GM12878 (cell line): ENCODE results near the gene TBCB. TPM values are rescaled to one million over a fixed set of nuclear protein-coding genes. Genes with fewer than 3 reads are reported as not detected.

ENCODE experiments used
- ASH2L ChIP-seq: fragments of 300-600, 200-600 bp; sonication (generic); IDR thresholded peaks from 2 replicates; pipeline ENCODE4 v1.6.1; 2017; ENCODE audit warnings: low read depth, mild to moderate bottlenecking, borderline replicate concordance
- BACH1 ChIP-seq: fragments of 450-650 bp; IDR thresholded peaks from 2 replicates; pipeline ENCODE4 v1.6.1; 2017; ENCODE audit warnings: mild to moderate bottlenecking, borderline replicate concordance
- CBX5 ChIP-seq: sonication (generic); IDR thresholded peaks from 2 replicates; pipeline ENCODE4 v1.6.1; 2016; ENCODE audit warnings: low read depth, moderate library complexity, mild to moderate bottlenecking, inconsistent platforms
- CREB1 ChIP-seq: IDR thresholded peaks from 2 replicates; pipeline ENCODE4 v1.6.1; 2012; ENCODE audit warnings: low read depth, mild to moderate bottlenecking, inconsistent platforms
- EZH2 ChIP-seq: IDR thresholded peaks from 2 replicates; pipeline ENCODE4 v1.6.1; 2012; ENCODE audit warnings: low read depth, mild to moderate bottlenecking, control low read depth, inconsistent platforms, low read length, borderline replicate concordance; ENCODE audit not compliant: control insufficient read depth
- GATAD2B ChIP-seq: fragments of 450-650 bp; conservative IDR thresholded peaks from 2 replicates; pipeline ENCODE4 v1.6.1; 2017; ENCODE audit warnings: low read depth, mild to moderate bottlenecking, moderate library complexity
- NFIC ChIP-seq: IDR thresholded peaks from 2 replicates; pipeline ENCODE4 v1.6.1; 2012; ENCODE audit warnings: low read depth, mild to moderate bottlenecking, inconsistent platforms, low read length, moderate library complexity
- NFXL1 ChIP-seq: fragments of 450-650 bp; IDR thresholded peaks from 2 replicates; pipeline ENCODE4 v1.6.1; 2017; ENCODE audit warnings: antibody characterized with exemption, mild to moderate bottlenecking, borderline replicate concordance
- NFYA ChIP-seq: IDR thresholded peaks from 2 replicates; pipeline ENCODE4 v1.6.1; 2011; ENCODE audit warnings: low read depth, mild to moderate bottlenecking, low read length, improper control_type of control experiment, borderline replicate concordance
- NR2C1 ChIP-seq: fragments of 450-650 bp; IDR thresholded peaks from 2 replicates; pipeline ENCODE4 v1.6.1; 2017; ENCODE audit warnings: antibody characterized with exemption, mild to moderate bottlenecking, moderate library complexity
- RFX5 ChIP-seq: IDR thresholded peaks from 2 replicates; pipeline ENCODE4 v1.6.1; 2011; ENCODE audit warnings: low read depth, low read length, improper control_type of control experiment
- RUNX3 ChIP-seq: IDR thresholded peaks from 2 replicates; pipeline ENCODE4 v1.6.1; 2012; ENCODE audit warnings: low read length, inconsistent platforms
- SIX5 ChIP-seq: IDR thresholded peaks from 2 replicates; pipeline ENCODE4 v1.6.1; 2011; ENCODE audit warnings: mild to moderate bottlenecking, low read depth, low read length, moderate library complexity; ENCODE audit not compliant: severe bottlenecking
- SP1 ChIP-seq: IDR thresholded peaks from one replicate; pipeline ENCODE4 v1.6.1; 2011; ENCODE audit warnings: low read depth, low read length
- SREBF1 ChIP-seq: IDR thresholded peaks from 2 replicates; pipeline ENCODE4 v1.6.1; 2012; ENCODE audit warnings: mild to moderate bottlenecking, low read length
- SREBF2 ChIP-seq: IDR thresholded peaks from 2 replicates; pipeline ENCODE4 v1.6.1; 2012; ENCODE audit warnings: mild to moderate bottlenecking, low read length
- STAT3 ChIP-seq: IDR thresholded peaks from 2 replicates; pipeline ENCODE4 v1.6.1; 2011; ENCODE audit warnings: low read depth, low read length, improper control_type of control experiment
- TBL1XR1 ChIP-seq: IDR thresholded peaks from 2 replicates; pipeline ENCODE4 v1.6.1; 2012; ENCODE audit warnings: low read depth, low read length, improper control_type of control experiment
- YBX1 ChIP-seq: fragments of 450-650 bp; IDR thresholded peaks from 2 replicates; pipeline ENCODE4 v1.6.1; 2016; ENCODE audit warnings: antibody characterized with exemption
- polyA plus RNA-seq, 11 experiments: library from polyadenylated mRNA; depleted of rRNA in 4 of 11; unstranded in 6 of 11; stranded (reverse) in 5 of 11; fragments of >200 nt; fragmentation: Nextera tagmentation in 4 of 11; fragmentation: Illumina TruSeq in 1 of 11; extraction: Ambion mirVana in 4 of 11; extraction: Trizol in 1 of 11; gene quantifications; 1 replicate in 1 of 11; 2 replicates in 10 of 11; pipeline versions ENCODE4 v1.2.1 to v1.2.3, GENCODE V29; 2011 to 2016; ENCODE audit warnings: inconsistent platforms in 2 of 11, missing spikeins in 2 of 11, low read depth in 1 of 11
- total RNA-seq, 4 experiments: library from RNA; depleted of rRNA in 3 of 4; stranded (reverse); fragments of >200 nt in 3 of 4; fragmentation: Illumina TruSeq in 1 of 4; extraction: Trizol in 1 of 4; gene quantifications; 2 replicates each; pipeline versions ENCODE4 v1.2.1 to v1.2.3, GENCODE V29; 2013 to 2021
- TF ChIP-seq, protein P1 (sequence below): IDR thresholded peaks from 2 replicates; pipeline ENCODE4 v1.6.1; 2012; ENCODE audit warnings: low read depth, low read length, improper control_type of control experiment
- TF ChIP-seq, protein P2 (sequence below): IDR thresholded peaks from 2 replicates; pipeline ENCODE4 v1.6.1; 2011; ENCODE audit warnings: borderline replicate concordance, low read depth, mild to moderate bottlenecking, moderate library complexity, mixed read lengths, low read length; ENCODE audit not compliant: insufficient read depth; ENCODE audit errors: extremely low read length
- TF ChIP-seq, protein P3 (sequence below): fragments of 450-650 bp; formaldehyde crosslinking; IDR thresholded peaks from 2 replicates; pipeline ENCODE4 v1.4.0; 2020; ENCODE audit warnings: mild to moderate bottlenecking, moderate library complexity
- TF ChIP-seq, protein P4 (sequence below): fragments of 450-650 bp; conservative IDR thresholded peaks from 2 replicates; pipeline ENCODE4 v1.6.1; 2017; ENCODE audit warnings: mild to moderate bottlenecking, moderate library complexity

Gene TBCB
- total and polyA plus RNA-seq, 10 of the 15 experiments (the other 5 are each of a cell fraction or from before 2014, with no cell fraction given), result 9.4 to 193 (median 126) TPM

DNA sequence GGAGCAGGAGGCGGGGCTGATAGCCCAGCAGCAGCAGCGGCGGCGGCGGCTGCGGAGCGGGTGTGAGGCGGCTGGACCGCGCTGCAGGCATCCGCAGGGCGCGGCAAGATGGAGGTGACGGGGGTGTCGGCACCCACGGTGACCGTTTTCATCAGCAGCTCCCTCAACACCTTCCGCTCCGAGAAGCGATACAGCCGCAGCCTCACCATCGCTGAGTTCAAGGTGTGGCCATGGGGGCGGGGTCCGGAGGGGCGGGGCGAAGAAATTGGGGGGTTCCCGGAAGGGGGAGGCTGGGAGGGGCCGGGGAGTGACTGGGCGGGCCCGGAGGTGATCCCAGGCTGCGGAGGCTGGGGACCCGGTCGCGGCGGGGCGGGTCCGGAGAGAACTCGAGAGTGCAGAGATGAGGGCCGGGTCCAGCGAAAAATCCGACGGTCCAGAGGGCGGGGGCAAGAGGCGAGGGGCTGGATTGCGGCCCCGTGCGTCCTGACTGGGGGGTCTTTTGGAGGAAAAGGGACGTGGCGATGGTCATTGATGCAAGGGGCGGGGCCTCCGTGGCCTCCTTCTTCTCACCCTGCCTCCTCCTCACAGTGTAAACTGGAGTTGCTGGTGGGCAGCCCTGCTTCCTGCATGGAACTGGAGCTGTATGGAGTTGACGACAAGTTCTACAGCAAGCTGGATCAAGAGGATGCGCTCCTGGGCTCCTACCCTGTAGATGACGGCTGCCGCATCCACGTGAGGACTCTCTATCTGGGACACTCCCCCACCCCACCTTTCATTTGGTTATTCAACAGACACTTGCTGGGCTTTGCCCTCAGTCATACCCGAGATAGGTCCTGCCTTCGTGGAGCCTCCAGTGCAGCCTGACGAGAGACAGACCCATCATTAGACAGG is at the start of gene TBCB (continued):
- TF ChIP-seq GATAD2B (no peak), NFIC (no peak), RFX5 (0 out of 2 replicates have a peak, but pooled peaks have one; percentile 3), YBX1 (no peak), BACH1 (peak; percentile 76; the same call in 1 of the 2 replicates), STAT3 (no peak), NFYA (no peak), CBX5 (no peak), EZH2 (no peak), SP1 (no peak), TBL1XR1 (no peak), SIX5 (no peak), SREBF1 (no peak), NFXL1 (no peak), SREBF2 (no peak), NR2C1 (no peak), RUNX3 (no peak), CREB1 (peak; percentile 1), ASH2L (no peak)
- TF ChIP-seq, protein P1, sequence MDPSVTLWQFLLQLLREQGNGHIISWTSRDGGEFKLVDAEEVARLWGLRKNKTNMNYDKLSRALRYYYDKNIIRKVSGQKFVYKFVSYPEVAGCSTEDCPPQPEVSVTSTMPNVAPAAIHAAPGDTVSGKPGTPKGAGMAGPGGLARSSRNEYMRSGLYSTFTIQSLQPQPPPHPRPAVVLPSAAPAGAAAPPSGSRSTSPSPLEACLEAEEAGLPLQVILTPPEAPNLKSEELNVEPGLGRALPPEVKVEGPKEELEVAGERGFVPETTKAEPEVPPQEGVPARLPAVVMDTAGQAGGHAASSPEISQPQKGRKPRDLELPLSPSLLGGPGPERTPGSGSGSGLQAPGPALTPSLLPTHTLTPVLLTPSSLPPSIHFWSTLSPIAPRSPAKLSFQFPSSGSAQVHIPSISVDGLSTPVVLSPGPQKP, result no peak
- TF ChIP-seq, protein P2, sequence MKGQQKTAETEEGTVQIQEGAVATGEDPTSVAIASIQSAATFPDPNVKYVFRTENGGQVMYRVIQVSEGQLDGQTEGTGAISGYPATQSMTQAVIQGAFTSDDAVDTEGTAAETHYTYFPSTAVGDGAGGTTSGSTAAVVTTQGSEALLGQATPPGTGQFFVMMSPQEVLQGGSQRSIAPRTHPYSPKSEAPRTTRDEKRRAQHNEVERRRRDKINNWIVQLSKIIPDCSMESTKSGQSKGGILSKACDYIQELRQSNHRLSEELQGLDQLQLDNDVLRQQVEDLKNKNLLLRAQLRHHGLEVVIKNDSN, result no peak
- TF ChIP-seq, protein P3, sequence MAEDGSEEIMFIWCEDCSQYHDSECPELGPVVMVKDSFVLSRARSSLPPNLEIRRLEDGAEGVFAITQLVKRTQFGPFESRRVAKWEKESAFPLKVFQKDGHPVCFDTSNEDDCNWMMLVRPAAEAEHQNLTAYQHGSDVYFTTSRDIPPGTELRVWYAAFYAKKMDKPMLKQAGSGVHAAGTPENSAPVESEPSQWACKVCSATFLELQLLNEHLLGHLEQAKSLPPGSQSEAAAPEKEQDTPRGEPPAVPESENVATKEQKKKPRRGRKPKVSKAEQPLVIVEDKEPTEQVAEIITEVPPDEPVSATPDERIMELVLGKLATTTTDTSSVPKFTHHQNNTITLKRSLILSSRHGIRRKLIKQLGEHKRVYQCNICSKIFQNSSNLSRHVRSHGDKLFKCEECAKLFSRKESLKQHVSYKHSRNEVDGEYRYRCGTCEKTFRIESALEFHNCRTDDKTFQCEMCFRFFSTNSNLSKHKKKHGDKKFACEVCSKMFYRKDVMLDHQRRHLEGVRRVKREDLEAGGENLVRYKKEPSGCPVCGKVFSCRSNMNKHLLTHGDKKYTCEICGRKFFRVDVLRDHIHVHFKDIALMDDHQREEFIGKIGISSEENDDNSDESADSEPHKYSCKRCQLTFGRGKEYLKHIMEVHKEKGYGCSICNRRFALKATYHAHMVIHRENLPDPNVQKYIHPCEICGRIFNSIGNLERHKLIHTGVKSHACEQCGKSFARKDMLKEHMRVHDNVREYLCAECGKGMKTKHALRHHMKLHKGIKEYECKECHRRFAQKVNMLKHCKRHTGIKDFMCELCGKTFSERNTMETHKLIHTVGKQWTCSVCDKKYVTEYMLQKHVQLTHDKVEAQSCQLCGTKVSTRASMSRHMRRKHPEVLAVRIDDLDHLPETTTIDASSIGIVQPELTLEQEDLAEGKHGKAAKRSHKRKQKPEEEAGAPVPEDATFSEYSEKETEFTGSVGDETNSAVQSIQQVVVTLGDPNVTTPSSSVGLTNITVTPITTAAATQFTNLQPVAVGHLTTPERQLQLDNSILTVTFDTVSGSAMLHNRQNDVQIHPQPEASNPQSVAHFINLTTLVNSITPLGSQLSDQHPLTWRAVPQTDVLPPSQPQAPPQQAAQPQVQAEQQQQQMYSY, result no peak
- TF ChIP-seq, protein P4, sequence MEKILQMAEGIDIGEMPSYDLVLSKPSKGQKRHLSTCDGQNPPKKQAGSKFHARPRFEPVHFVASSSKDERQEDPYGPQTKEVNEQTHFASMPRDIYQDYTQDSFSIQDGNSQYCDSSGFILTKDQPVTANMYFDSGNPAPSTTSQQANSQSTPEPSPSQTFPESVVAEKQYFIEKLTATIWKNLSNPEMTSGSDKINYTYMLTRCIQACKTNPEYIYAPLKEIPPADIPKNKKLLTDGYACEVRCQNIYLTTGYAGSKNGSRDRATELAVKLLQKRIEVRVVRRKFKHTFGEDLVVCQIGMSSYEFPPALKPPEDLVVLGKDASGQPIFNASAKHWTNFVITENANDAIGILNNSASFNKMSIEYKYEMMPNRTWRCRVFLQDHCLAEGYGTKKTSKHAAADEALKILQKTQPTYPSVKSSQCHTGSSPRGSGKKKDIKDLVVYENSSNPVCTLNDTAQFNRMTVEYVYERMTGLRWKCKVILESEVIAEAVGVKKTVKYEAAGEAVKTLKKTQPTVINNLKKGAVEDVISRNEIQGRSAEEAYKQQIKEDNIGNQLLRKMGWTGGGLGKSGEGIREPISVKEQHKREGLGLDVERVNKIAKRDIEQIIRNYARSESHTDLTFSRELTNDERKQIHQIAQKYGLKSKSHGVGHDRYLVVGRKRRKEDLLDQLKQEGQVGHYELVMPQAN, result peak; percentile 14
